ENCODE measurements around the gene B4GALT2.

B4GALT2 gene

GRCh38 chr1:43969416-43969745 is 9.6 kb upstream of the B4GALT2 start:
- DNase-seq (ENCODE audit: low read depth): no peak
- no peak for TF ChIP-seq CTCF (conservative IDR thresholded peaks at IDR 0.05; ENCODE audit: control insufficient read depth, insufficient read depth, low read depth, low read length)
- H3K4me3 ChIP-seq (ENCODE audit: control insufficient read depth, low read depth, low read length): peak overlapping the region; percentile 93

- H3K4me3 ChIP-seq (ENCODE audit: control insufficient read depth, low read depth, low read length): peak within 1 kb of the TSS; percentile 93
- DNase-seq (ENCODE audit: low read depth): peak; percentile 96
- TF ChIP-seq CTCF (conservative IDR thresholded peaks at IDR 0.05; ENCODE audit: control insufficient read depth, insufficient read depth, low read depth, low read length): no peak
These were observed 9.1 kb upstream of the B4GALT2 start, which contains the start of gene DPH2 for GRCh38 chr1:43969746-43970466. Gene DPH2 (plus strand): TSS chr1:43970010. CDS start chr1:43970176, 166 bp downstream.

- no peak for DNase-seq (ENCODE audit: low read depth)
- H3K4me3 ChIP-seq (ENCODE audit: control insufficient read depth, low read depth, low read length): peak overlapping the region; percentile 93
- no peak for TF ChIP-seq CTCF (conservative IDR thresholded peaks at IDR 0.05; ENCODE audit: control insufficient read depth, insufficient read depth, low read depth, low read length)
These were observed 8.5 kb upstream of the B4GALT2 start for GRCh38 chr1:43970502-43970901.

GRCh38 chr1:43970911-43971310 is 8.1 kb upstream of the B4GALT2 start:
- no peak for TF ChIP-seq CTCF (conservative IDR thresholded peaks at IDR 0.05; ENCODE audit: control insufficient read depth, insufficient read depth, low read depth, low read length)

GRCh38 chr1:43971336-43971980 is 7.6 kb upstream of the B4GALT2 start:
- H3K4me3 ChIP-seq (ENCODE audit: control insufficient read depth, low read depth, low read length): no peak overlapping the region
- no peak for TF ChIP-seq CTCF (conservative IDR thresholded peaks at IDR 0.05; ENCODE audit: control insufficient read depth, insufficient read depth, low read depth, low read length)
- no peak for DNase-seq (ENCODE audit: low read depth)

More at GRCh38 chr1:43970911-43971310, 8.1 kb upstream of the B4GALT2 start:
- peak overlapping the region; percentile 93 for H3K4me3 ChIP-seq (ENCODE audit: control insufficient read depth, low read depth, low read length)
- DNase-seq (ENCODE audit: low read depth): no peak

GRCh38 chr1:43973981-43974442 is 5.0 kb upstream of the B4GALT2 start:
- peak; percentile 36 for DNase-seq (ENCODE audit: low read depth)
- TF ChIP-seq CTCF (conservative IDR thresholded peaks at IDR 0.05; ENCODE audit: control insufficient read depth, insufficient read depth, low read depth, low read length): no peak

More at GRCh38 chr1:43973981-43974442, 5.0 kb upstream of the B4GALT2 start:
- H3K4me3 ChIP-seq (ENCODE audit: control insufficient read depth, low read depth, low read length): peak overlapping the region; percentile 85

Data from fibroblast of mammary gland (primary cell).